Ishikawa (cell line): ENCODE results near the gene NAGS.

Experiments
- CEBPB ChIP-seq: IDR thresholded peaks from 2 replicates; pipeline ENCODE4 v1.6.1; 2012
- CREB1 ChIP-seq: IDR thresholded peaks from 2 replicates; pipeline ENCODE4 v1.6.1; 2012; ENCODE audit warnings: low read depth
- EGR1 ChIP-seq: IDR thresholded peaks from 2 replicates; pipeline ENCODE4 v1.6.1; 2012
- EP300 ChIP-seq: IDR thresholded peaks from 2 replicates; pipeline ENCODE4 v1.6.1; 2012; ENCODE audit warnings: borderline replicate concordance
- FOXM1 ChIP-seq: IDR thresholded peaks from 2 replicates; pipeline ENCODE4 v1.6.1; 2012; ENCODE audit warnings: low read depth, borderline replicate concordance
- MAX ChIP-seq: IDR thresholded peaks from 2 replicates; pipeline ENCODE4 v1.6.1; 2012
- NFIC ChIP-seq: IDR thresholded peaks from 2 replicates; pipeline ENCODE4 v1.6.1; 2012
- RAD21 ChIP-seq: IDR thresholded peaks from 2 replicates; pipeline ENCODE4 v1.6.1; 2012; ENCODE audit warnings: low read depth
- REST ChIP-seq: IDR thresholded peaks from 2 replicates; pipeline ENCODE4 v1.6.1; 2012; ENCODE audit warnings: low read depth, mild to moderate bottlenecking
- TAF1 ChIP-seq: IDR thresholded peaks from 2 replicates; pipeline ENCODE4 v1.6.1; 2012; ENCODE audit warnings: low read depth, mild to moderate bottlenecking
- TCF12 ChIP-seq: IDR thresholded peaks from 2 replicates; pipeline ENCODE4 v1.6.1; 2012; ENCODE audit warnings: low read depth
- TEAD4 ChIP-seq: IDR thresholded peaks from 2 replicates; pipeline ENCODE4 v1.6.1; 2012
- YY1 ChIP-seq: IDR thresholded peaks from 2 replicates; pipeline ENCODE4 v1.6.1; 2012; ENCODE audit warnings: low read depth
- ZBTB7A ChIP-seq: IDR thresholded peaks from 2 replicates; pipeline ENCODE4 v1.6.1; 2012; ENCODE audit warnings: low read depth
- TF ChIP-seq, protein P1 (sequence below): IDR thresholded peaks from 2 replicates; pipeline ENCODE4 v1.6.1; 2012

Gene NAGS

DNA sequence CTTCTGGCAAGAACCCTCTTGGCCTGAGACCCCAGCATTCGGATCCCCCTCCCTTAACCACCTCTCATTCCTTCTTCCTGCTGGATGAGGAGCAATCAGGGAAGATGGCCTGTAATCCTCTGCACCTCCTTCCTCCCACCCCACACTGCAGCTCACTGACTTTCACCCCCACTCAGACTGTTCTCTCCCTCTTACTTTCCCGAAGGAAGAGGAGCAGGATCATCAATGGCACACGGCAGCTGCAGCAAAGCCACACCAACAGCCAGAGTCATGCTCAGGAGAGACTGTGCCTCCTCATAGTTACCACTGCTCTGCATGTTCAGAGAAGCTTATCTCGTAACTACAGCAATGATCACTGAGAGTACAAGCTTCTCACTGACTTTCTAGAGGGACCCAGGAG, 20.4 kb downstream of the NAGS start:
- TF ChIP-seq RAD21 (no peak), TAF1 (no peak), YY1 (no peak), EGR1 (no peak), NFIC (no peak), FOXM1 (no peak), ZBTB7A (no peak)

GRCh38 chr17:44029736-44030135, 25.3 kb downstream of the NAGS start:
- no peak for TF ChIP-seq TCF12
- no peak for TF ChIP-seq REST
- no peak for TF ChIP-seq CEBPB
- no peak for TF ChIP-seq YY1
- no peak for TF ChIP-seq CREB1
- no peak for TF ChIP-seq FOXM1
- TF ChIP-seq RAD21 = no peak
- TF ChIP-seq ZBTB7A = no peak
- TF ChIP-seq, protein P1, sequence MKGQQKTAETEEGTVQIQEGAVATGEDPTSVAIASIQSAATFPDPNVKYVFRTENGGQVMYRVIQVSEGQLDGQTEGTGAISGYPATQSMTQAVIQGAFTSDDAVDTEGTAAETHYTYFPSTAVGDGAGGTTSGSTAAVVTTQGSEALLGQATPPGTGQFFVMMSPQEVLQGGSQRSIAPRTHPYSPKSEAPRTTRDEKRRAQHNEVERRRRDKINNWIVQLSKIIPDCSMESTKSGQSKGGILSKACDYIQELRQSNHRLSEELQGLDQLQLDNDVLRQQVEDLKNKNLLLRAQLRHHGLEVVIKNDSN = no peak
- no peak for TF ChIP-seq MAX
- TF ChIP-seq NFIC = no peak
- TF ChIP-seq EP300 = no peak

DNA sequence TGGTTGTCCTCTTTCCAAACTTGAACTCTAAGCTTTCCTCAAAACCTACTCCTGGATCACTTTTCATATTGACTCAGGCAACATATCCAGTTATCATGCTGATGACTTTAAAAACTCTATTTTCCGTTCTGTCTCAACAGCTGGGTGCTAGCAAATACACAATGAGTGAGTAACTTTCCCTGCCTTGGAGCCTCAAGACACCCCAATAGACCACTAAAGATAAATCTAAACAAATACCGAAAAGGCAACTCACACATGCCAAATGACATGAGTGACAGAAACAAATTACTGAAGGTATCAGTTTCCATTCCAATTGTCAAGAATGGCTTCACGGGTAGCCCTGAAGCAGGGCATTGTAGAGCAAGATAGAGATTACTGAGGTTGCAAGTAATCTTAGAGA, 26.1 kb downstream of the NAGS start:
- TF ChIP-seq NFIC = no peak
- no peak for TF ChIP-seq EGR1
- no peak for TF ChIP-seq YY1
- no peak for TF ChIP-seq ZBTB7A
- no peak for TF ChIP-seq TCF12
- TF ChIP-seq CEBPB = no peak
- TF ChIP-seq TAF1 = no peak
- no peak for TF ChIP-seq REST
- no peak for TF ChIP-seq MAX
- no peak for TF ChIP-seq EP300

GRCh38 chr17:44033861-44034408, 29.5 kb downstream of the NAGS start:
- TF ChIP-seq NFIC (no peak), MAX (no peak), TCF12 (no peak)
- TF ChIP-seq, protein P1 = no peak

- TF ChIP-seq NFIC (no peak), EGR1 (no peak), CREB1 (no peak), YY1 (no peak), CEBPB (no peak), TAF1 (no peak), REST (no peak), MAX (no peak), ZBTB7A (no peak), TCF12 (no peak), TEAD4 (no peak), FOXM1 (no peak), EP300 (no peak), RAD21 (no peak)
- TF ChIP-seq, protein P1 = no peak
Observed at GRCh38 chr17:44037471-44037870, 33.0 kb downstream of the NAGS start.
